SK-N-SH (cell line): ENCODE data around the gene SUCLA2. TPM values are rescaled to one million over a fixed set of nuclear protein-coding genes. Genes with fewer than 3 reads are reported as not detected.

Source experiments
- CTCF ChIA-PET: fragments of 300-600, 350-600 bp; formaldehyde crosslinking; extraction: SDS; loops from one replicate; lab custom pipeline; 2021; lab: Yijun Ruan, JAX
- POLR2A ChIA-PET: fragments of 350-600 bp; sonication (Branson Sonifier 250); formaldehyde crosslinking; extraction: SDS; loops from one replicate; lab custom pipeline; 2020; ENCODE audit warnings: antibody characterized with exemption, inconsistent platforms; lab: Yijun Ruan, JAX
- DNase-seq: peaks from one replicate; pipeline ENCODE4 v3.0.0; 2012
- H2AFZ ChIP-seq: fragments of 200-600 bp; sonication (generic); 2 replicates; pipeline ENCODE4 v1.8.1; 2016; ENCODE audit warnings: antibody characterized with exemption, mild to moderate bottlenecking, low read depth
- H3F3A ChIP-seq: fragments of 200-600 bp; sonication (generic); replicated peaks from 2 replicates; pipeline ENCODE3; 2016; ENCODE audit warnings: antibody characterized with exemption, mild to moderate bottlenecking; ENCODE audit not compliant: insufficient read depth
- H3K27ac ChIP-seq, 2 experiments: fragments of 200-500 bp in 1 of 2; fragments of 200-600 bp in 1 of 2; sonication (Bioruptor generic) in 1 of 2; sonication (generic), shearing (Covaris generic) in 1 of 2; 2 replicates each; pipeline versions ENCODE4 v1.5.1 to v1.6.1; 2014 to 2016; ENCODE audit warnings: low read depth in 2 of 2, inconsistent platforms in 1 of 2, low read length in 1 of 2, mild to moderate bottlenecking in 1 of 2, mixed read lengths in 1 of 2
- H3K27me3 ChIP-seq: fragments of 200-600 bp; sonication (generic), shearing (Covaris generic); 2 replicates; pipeline ENCODE4 v1.6.1; 2016; ENCODE audit warnings: mixed run types; ENCODE audit not compliant: insufficient read depth
- H3K36me3 ChIP-seq, 2 experiments: fragments of 200-500 bp in 1 of 2; fragments of 200-600 bp in 1 of 2; sonication (Bioruptor generic) in 1 of 2; sonication (generic) in 1 of 2; replicated peaks in 1 of 2; 2 replicates each; pipeline versions ENCODE3 to v1.5.1; 2014 to 2016; ENCODE audit warnings: low read length in 1 of 2, mild to moderate bottlenecking in 1 of 2; ENCODE audit not compliant: insufficient read depth in 2 of 2, control insufficient read depth in 1 of 2
- H3K4me1 ChIP-seq, 2 experiments: fragments of 200-500 bp in 1 of 2; fragments of 200-600 bp in 1 of 2; sonication (Bioruptor generic) in 1 of 2; sonication (generic), shearing (Covaris generic) in 1 of 2; 2 replicates each; pipeline versions ENCODE4 v1.5.1 to v1.6.1; 2014 to 2016; ENCODE audit warnings: low read depth in 1 of 2, low read length in 1 of 2, mixed run types in 1 of 2; ENCODE audit not compliant: insufficient read depth in 2 of 2, control insufficient read depth in 1 of 2
- H3K4me2 ChIP-seq: fragments of 200-600 bp; sonication (generic), shearing (Covaris generic); 2 replicates; pipeline ENCODE4 v1.6.1; 2017; ENCODE audit warnings: mixed run types
- H3K4me3 ChIP-seq, 2 experiments: fragments of 200-500 bp in 1 of 2; fragments of 200-600 bp in 1 of 2; sonication (Bioruptor generic) in 1 of 2; sonication (generic), shearing (Covaris generic) in 1 of 2; 2 replicates each; pipeline versions ENCODE4 v1.5.1 to v1.8.1; 2014 to 2016; ENCODE audit warnings: low read depth in 2 of 2, inconsistent platforms in 1 of 2, low read length in 1 of 2, mild to moderate bottlenecking in 1 of 2, mixed read lengths in 1 of 2, moderate library complexity in 1 of 2
- H3K79me2 ChIP-seq: fragments of 200-600 bp; sonication (generic); 2 replicates; pipeline ENCODE4 v1.8.1; 2017; ENCODE audit warnings: mild to moderate bottlenecking; ENCODE audit not compliant: insufficient read depth
- H3K9ac ChIP-seq: fragments of 200-600 bp; sonication (generic); 2 replicates; pipeline ENCODE4 v1.6.1; 2017; ENCODE audit warnings: mixed run types
- H3K9me2 ChIP-seq: fragments of 200-600 bp; sonication (generic); 2 replicates; pipeline ENCODE4 v1.6.1; 2017; ENCODE audit warnings: mixed run types
- H3K9me3 ChIP-seq: fragments of 200-600 bp; sonication (generic); 2 replicates; pipeline ENCODE4 v1.6.1; 2017; ENCODE audit warnings: mixed run types, mild to moderate bottlenecking, moderate library complexity
- H4K20me1 ChIP-seq: fragments of 200-600 bp; sonication (generic); 2 replicates; pipeline ENCODE4 v1.6.1; 2017; ENCODE audit warnings: mild to moderate bottlenecking, mixed run types; ENCODE audit not compliant: insufficient read depth
- CHD2 ChIP-seq: fragments of 150-350 bp; IDR thresholded peaks from 2 replicates; pipeline ENCODE4 v1.6.1; 2018; ENCODE audit warnings: low read length; ENCODE audit not compliant: partially characterized antibody
- CTCF ChIP-seq: fragments of 200-600 bp; sonication (generic); IDR thresholded peaks from 2 replicates; pipeline ENCODE4 v1.6.1; 2017; ENCODE audit warnings: antibody characterized with exemption, mild to moderate bottlenecking, moderate library complexity
- EP300 ChIP-seq, 2 experiments: IDR thresholded peaks; 2 replicates each; pipeline versions ENCODE4 v1.4.0 to v1.6.1; 2012; ENCODE audit warnings: borderline replicate concordance in 1 of 2, low read depth in 1 of 2, low read length in 1 of 2
- FOSL2 ChIP-seq: IDR thresholded peaks from 2 replicates; pipeline ENCODE4 v1.4.0; 2012; ENCODE audit warnings: low read depth, mild to moderate bottlenecking, moderate library complexity, borderline replicate concordance
- IRF3 ChIP-seq: fragments of 150-350 bp; IDR thresholded peaks from 2 replicates; pipeline ENCODE4 v1.6.1; 2016; ENCODE audit warnings: mild to moderate bottlenecking, low read depth, low read length
- JUND ChIP-seq: IDR thresholded peaks from 2 replicates; pipeline ENCODE4 v1.4.0; 2012
- NFIC ChIP-seq: IDR thresholded peaks from 2 replicates; pipeline ENCODE4 v1.4.0; 2012; ENCODE audit warnings: borderline replicate concordance
- NRF1 ChIP-seq: IDR thresholded peaks from 2 replicates; pipeline ENCODE4 v1.6.1; 2012; ENCODE audit warnings: low read depth, mild to moderate bottlenecking, low read length
- POLR2AphosphoS5 ChIP-seq: IDR thresholded peaks from 2 replicates; pipeline ENCODE4 v1.6.1; 2012; ENCODE audit warnings: low read depth, low read length
- RAD21 ChIP-seq: IDR thresholded peaks from 2 replicates; pipeline ENCODE4 v1.6.1; 2012; ENCODE audit warnings: mild to moderate bottlenecking, low read length
- RFX5 ChIP-seq: IDR thresholded peaks from 2 replicates; pipeline ENCODE4 v1.6.1; 2012; ENCODE audit warnings: mild to moderate bottlenecking, improper control_type of control experiment, low read length
- RXRA ChIP-seq: IDR thresholded peaks from 2 replicates; pipeline ENCODE4 v1.4.0; 2012; ENCODE audit warnings: low read depth, mild to moderate bottlenecking, borderline replicate concordance
- SMC3 ChIP-seq: IDR thresholded peaks from 2 replicates; pipeline ENCODE4 v1.6.1; 2012; ENCODE audit warnings: low read depth, low read length, improper control_type of control experiment
- TAF1 ChIP-seq: IDR thresholded peaks from 2 replicates; pipeline ENCODE4 v1.6.1; 2012; ENCODE audit warnings: low read depth, mild to moderate bottlenecking, low read length, moderate library complexity, borderline replicate concordance
- TCF12 ChIP-seq: IDR thresholded peaks from 2 replicates; pipeline ENCODE4 v1.4.0; 2012
- YY1 ChIP-seq: IDR thresholded peaks from 2 replicates; pipeline ENCODE4 v1.4.0; 2012; ENCODE audit warnings: low read depth, mild to moderate bottlenecking
- WGBS: methylation state at CpG from one replicate; pipeline ENCODE4 v1.1.6; 2017; ENCODE audit warnings: low lambda C conversion rate; 5-methylcytosine and 5-hydroxymethylcytosine counted together
- polyA plus RNA-seq, 3 experiments: library from polyadenylated mRNA; depleted of rRNA; stranded (reverse); fragments of >200 nt; gene quantifications; 2 replicates each; pipeline ENCODE4 v1.2.3, GENCODE V29; 2012

SUCLA2 gene
- polyA plus RNA-seq, 1 of the 3 experiments (the other 2 are of a cell fraction), result 24.8 TPM

GRCh38 chr13:47893527-47893926 is 107.5 kb downstream of the SUCLA2 start:
- 22% methylated on average over 1 of the region's 1 CpG for WGBS
- Histone ChIP-seq H3K9me2 (no peaks in the 10 kb centered on the region), H3F3A (no peaks in the 10 kb centered on the region), H2AFZ (no peak overlapping the region), H4K20me1 (no peaks in the 10 kb centered on the region), H3K4me2 (no peak overlapping the region), H3K9ac (no peak overlapping the region), H3K79me2 (no peaks in the 10 kb centered on the region), H3K36me3 (no peaks in the 10 kb centered on the region), H3K4me1 (no peaks in the 10 kb centered on the region), H3K9me3 (no peaks in the 10 kb centered on the region), H3K27me3 (no peaks in the 10 kb centered on the region), H3K27ac (no peak overlapping the region), H3K4me3 (no peak overlapping the region)
- no peak for TF ChIP-seq NRF1
- no peak for TF ChIP-seq POLR2AphosphoS5
- no peak for TF ChIP-seq TCF12
- TF ChIP-seq RXRA, result no peak
- no peak for TF ChIP-seq EP300 (IDR thresholded peaks at IDR 0.05; ENCODE audit: borderline replicate concordance in 1 of 2, low read depth in 1 of 2, low read length in 1 of 2)
- no peak for TF ChIP-seq CTCF
- no peak for TF ChIP-seq SMC3
- no peak for TF ChIP-seq CHD2
- no peak for TF ChIP-seq RAD21
- no peak for TF ChIP-seq NFIC
- TF ChIP-seq IRF3, result no peak
- TF ChIP-seq RFX5, result no peak
- no peak for TF ChIP-seq JUND
- TF ChIP-seq YY1, result no peak
- TF ChIP-seq FOSL2, result no peak
- TF ChIP-seq TAF1, result no peak
- CTCF ChIA-PET, result interaction anchor here (0.9 kb wide), 1 partner anchor 11 kb away, joined by 3 read pairs; no protein-coding TSS in a partner anchor
- POLR2A ChIA-PET, result no interaction called here
- no peak for DNase-seq

Other genes starting within 250 kb of the SUCLA2 start
- 11.9 and 13.8 TPM in 2 replicates for gene NUDT15, start 36.5 kb upstream of the SUCLA2 start, polyA plus RNA-seq (2012; rRNA removed)
- 42.2 and 56.9 TPM in 2 replicates for gene MED4, start 93.8 kb upstream of the SUCLA2 start, polyA plus RNA-seq (2012; rRNA removed)
- 184 and 186 TPM in 2 replicates for gene ITM2B, start 231.9 kb upstream of the SUCLA2 start, polyA plus RNA-seq (2012; rRNA removed)